IMR-90 (cell line): ENCODE measurements around the gene RAB3IL1. TPM values are rescaled to one million over a fixed set of nuclear protein-coding genes. Genes with fewer than 3 reads are reported as not detected.
A peak's percentile ranks its signal among the peaks of the same experiment; 100 is the strongest.

Experiments used
- ATAC-seq: fragments of 200-7000 bp; cut with Tn5 transposase; 2 replicates; pipeline ENCODE4 v1.9.1; 2020; ENCODE audit warnings: low read depth, mild to moderate bottlenecking, moderate library complexity
- BruUV-seq: library from RNA; stranded (reverse); fragments of 400-500 nt; replicated peaks from 2 replicates; lab custom pipeline; 2021; lab: Mats Ljungman, UMichigan
- CTCF ChIA-PET: fragments of 300-600 bp; formaldehyde crosslinking; extraction: SDS; loops from one replicate; lab custom pipeline; 2021; ENCODE audit warnings: antibody characterized with exemption; lab: Yijun Ruan, JAX
- POLR2A ChIA-PET: fragments of 300-600 bp; sonication (Branson Sonifier 250); formaldehyde crosslinking; loops from one replicate; lab custom pipeline; 2022; ENCODE audit warnings: antibody characterized with exemption; ENCODE audit not compliant: unreplicated experiment; lab: Charles Lee
- DNase-seq: peaks from one replicate; pipeline ENCODE4 v3.0.0; 2013
- H2AFZ ChIP-seq: replicated peaks from 2 replicates; pipeline ENCODE3; 2013; ENCODE audit warnings: low read length, mild to moderate bottlenecking; ENCODE audit not compliant: poor library complexity
- H2AK5ac ChIP-seq: 2 replicates; pipeline ENCODE4 v1.6.1; 2013; ENCODE audit warnings: low read depth, low read length, inconsistent platforms
- H2AK9ac ChIP-seq: replicated peaks from 2 replicates; pipeline ENCODE3; 2013; ENCODE audit warnings: mild to moderate bottlenecking, low read depth, low read length, moderate library complexity; ENCODE audit not compliant: poor library complexity
- H2BK120ac ChIP-seq: 2 replicates; pipeline ENCODE4 v1.6.1; 2013; ENCODE audit warnings: low read depth, low read length, inconsistent platforms
- H2BK15ac ChIP-seq: 3 replicates; pipeline ENCODE4 v1.6.1; 2013; ENCODE audit warnings: low read depth, low read length, inconsistent platforms
- H2BK20ac ChIP-seq: 2 replicates; pipeline ENCODE4 v1.6.1; 2013; ENCODE audit warnings: low read depth, mild to moderate bottlenecking, inconsistent platforms, low read length, moderate library complexity
- H2BK5ac ChIP-seq: 2 replicates; pipeline ENCODE4 v1.6.1; 2013; ENCODE audit warnings: mild to moderate bottlenecking, low read depth, low read length, inconsistent platforms; ENCODE audit not compliant: poor library complexity, severe bottlenecking
- H3K14ac ChIP-seq: replicated peaks from 2 replicates; pipeline ENCODE4 v1.6.1; 2013; ENCODE audit warnings: low read depth, low read length, inconsistent platforms
- H3K18ac ChIP-seq: 2 replicates; pipeline ENCODE4 v1.6.1; 2013; ENCODE audit warnings: low read depth, low read length, control low read depth
- H3K23ac ChIP-seq: 2 replicates; pipeline ENCODE4 v1.6.1; 2013; ENCODE audit warnings: low read depth, low read length, inconsistent platforms
- H3K27ac ChIP-seq: 2 replicates; pipeline ENCODE4 v1.5.1; 2013; ENCODE audit warnings: mild to moderate bottlenecking, control low read depth, low read length; ENCODE audit not compliant: insufficient read depth
- H3K27me3 ChIP-seq: 2 replicates; pipeline ENCODE4 v1.6.1; 2013; ENCODE audit warnings: low read length; ENCODE audit not compliant: control insufficient read depth, insufficient read depth
- H3K36me3 ChIP-seq: 2 replicates; pipeline ENCODE4 v1.6.1; 2013; ENCODE audit warnings: low read length, mixed read lengths; ENCODE audit not compliant: control insufficient read depth, insufficient read depth
- H3K4ac ChIP-seq: 2 replicates; pipeline ENCODE4 v1.6.1; 2013; ENCODE audit warnings: low read depth, low read length, inconsistent platforms
- H3K4me1 ChIP-seq: 2 replicates; pipeline ENCODE4 v1.6.1; 2013; ENCODE audit warnings: low read length, mixed read lengths; ENCODE audit not compliant: control insufficient read depth, insufficient read depth
- H3K4me2 ChIP-seq: 2 replicates; pipeline ENCODE4 v1.6.1; 2013; ENCODE audit warnings: low read depth, mild to moderate bottlenecking, control low read depth, low read length, moderate library complexity
- H3K4me3 ChIP-seq: 2 replicates; pipeline ENCODE4 v1.5.1; 2013; ENCODE audit warnings: low read depth, mild to moderate bottlenecking, control low read depth, low read length, moderate library complexity; ENCODE audit not compliant: insufficient read depth
- H3K56ac ChIP-seq: 2 replicates; pipeline ENCODE4 v1.6.1; 2013; ENCODE audit warnings: low read length, inconsistent platforms; ENCODE audit not compliant: insufficient read depth; ENCODE audit errors: extremely low read depth
- H3K79me1 ChIP-seq, 2 experiments: 2 replicates each; pipeline ENCODE4 v1.6.1; 2013; ENCODE audit warnings: low read length in 2 of 2, inconsistent platforms in 1 of 2, low read depth in 1 of 2
- H3K9ac ChIP-seq: 2 replicates; pipeline ENCODE4 v1.6.1; 2013; ENCODE audit warnings: low read depth, low read length, control low read depth
- H3K9me1 ChIP-seq: 2 replicates; pipeline ENCODE4 v1.6.1; 2013; ENCODE audit warnings: low read length, inconsistent platforms; ENCODE audit not compliant: insufficient read depth
- H3K9me3 ChIP-seq: 2 replicates; pipeline ENCODE4 v1.6.1; 2013; ENCODE audit warnings: low read length; ENCODE audit not compliant: control insufficient read depth, insufficient read depth
- H4K20me1 ChIP-seq: 2 replicates; pipeline ENCODE4 v1.6.1; 2013; ENCODE audit warnings: low read length, inconsistent platforms; ENCODE audit not compliant: insufficient read depth
- H4K5ac ChIP-seq: 2 replicates; pipeline ENCODE4 v1.6.1; 2013; ENCODE audit warnings: mild to moderate bottlenecking, low read depth, low read length, control low read depth
- H4K8ac ChIP-seq, 2 experiments: 2 replicates each; pipeline ENCODE4 v1.6.1; 2013; ENCODE audit warnings: low read depth in 2 of 2, low read length in 2 of 2, control low read depth in 1 of 2, inconsistent platforms in 1 of 2
- H4K91ac ChIP-seq: 2 replicates; pipeline ENCODE4 v1.6.1; 2013; ENCODE audit warnings: low read depth, low read length, inconsistent platforms; ENCODE audit not compliant: insufficient read depth
- BHLHE40 ChIP-seq: fragments of 150-350 bp; IDR thresholded peaks from 2 replicates; pipeline ENCODE4 v1.6.1; 2016; ENCODE audit warnings: mild to moderate bottlenecking, low read depth, low read length
- CEBPB ChIP-seq: IDR thresholded peaks from 2 replicates; pipeline ENCODE4 v1.6.1; 2012; ENCODE audit warnings: low read depth, low read length, improper control_type of control experiment
- CHD1 ChIP-seq: IDR thresholded peaks from 2 replicates; pipeline ENCODE4 v1.6.1; 2012; ENCODE audit warnings: low read depth, low read length, improper control_type of control experiment
- CTCF ChIP-seq: conservative IDR thresholded peaks from 2 replicates; pipeline ENCODE4 v1.5.1; 2012; ENCODE audit warnings: mild to moderate bottlenecking, low read depth, low read length, improper control_type of control experiment
- FOS ChIP-seq: fragments of 150-350 bp; IDR thresholded peaks from 2 replicates; pipeline ENCODE4 v1.6.1; 2016; ENCODE audit warnings: low read depth, low read length
- MAFK ChIP-seq: IDR thresholded peaks from 2 replicates; pipeline ENCODE4 v1.6.1; 2012; ENCODE audit warnings: low read depth, low read length, improper control_type of control experiment
- MAZ ChIP-seq: IDR thresholded peaks from 2 replicates; pipeline ENCODE4 v1.6.1; 2012; ENCODE audit warnings: low read depth, mild to moderate bottlenecking, low read length, improper control_type of control experiment, moderate library complexity, borderline replicate concordance
- MXI1 ChIP-seq: IDR thresholded peaks from 2 replicates; pipeline ENCODE4 v1.6.1; 2012; ENCODE audit warnings: low read depth, mild to moderate bottlenecking, low read length, moderate library complexity, borderline replicate concordance
- NFE2L2 ChIP-seq: fragments of 150-350 bp; IDR thresholded peaks from 2 replicates; pipeline ENCODE4 v1.6.1; 2016; ENCODE audit warnings: low read depth, mild to moderate bottlenecking, low read length
- POLR2A ChIP-seq: IDR thresholded peaks from 2 replicates; pipeline ENCODE4 v1.6.1; 2012; ENCODE audit warnings: mild to moderate bottlenecking, low read depth, low read length
- RAD21 ChIP-seq: IDR thresholded peaks from 2 replicates; pipeline ENCODE4 v1.6.1; 2012; ENCODE audit warnings: low read length, improper control_type of control experiment
- RCOR1 ChIP-seq: IDR thresholded peaks from 2 replicates; pipeline ENCODE4 v1.6.1; 2012; ENCODE audit warnings: mild to moderate bottlenecking, low read length, improper control_type of control experiment; ENCODE audit not compliant: insufficient replicate concordance
- RFX5 ChIP-seq: IDR thresholded peaks from 2 replicates; pipeline ENCODE4 v1.8.0; 2012; ENCODE audit warnings: low read depth, mild to moderate bottlenecking, low read length, moderate library complexity
- SMC3 ChIP-seq: fragments of 150-350 bp; IDR thresholded peaks from 2 replicates; pipeline ENCODE4 v1.6.1; 2016; ENCODE audit warnings: low read depth, mild to moderate bottlenecking, antibody characterized with exemption, low read length, moderate library complexity
- USF2 ChIP-seq: fragments of 150-350 bp; IDR thresholded peaks from 2 replicates; pipeline ENCODE4 v1.6.1; 2017; ENCODE audit warnings: mild to moderate bottlenecking, antibody characterized with exemption, low read length, low read depth
- WGBS, 2 experiments: methylation state at CpG; one replicate each; pipeline versions ENCODE4 v1.1.5 to v1.1.7; 2013; ENCODE audit warnings: missing lambda C conversion rate in 2 of 2; ENCODE audit not compliant: insufficient read length in 1 of 2; ENCODE audit errors: extremely low coverage in 2 of 2; 5-methylcytosine and 5-hydroxymethylcytosine counted together
- dilution Hi-C: fragments of 300-500 bp; cut with HindIII; formaldehyde crosslinking; loops from one replicate; pipeline ENCODE4 v1.14.3; 2018; ENCODE audit warnings: low sequenced_read_pairs; ENCODE audit not compliant: unreplicated experiment
- in situ Hi-C: fragments of 300-500 bp; cut with MboI; formaldehyde crosslinking; loops from 3 replicates; pipeline ENCODE4 v1.14.3; 2019; ENCODE audit warnings: low sequenced_read_pairs, inconsistent platforms, mixed read lengths
- intact Hi-C: fragments of 100-400 bp; cut with micrococcal nuclease; formaldehyde crosslinking; loops from 2 replicates; pipeline ENCODE4 v1.10.0; 2022
- polyA plus RNA-seq, 3 experiments: library from polyadenylated mRNA; depleted of rRNA; stranded (reverse); fragments of >200 nt; gene quantifications; 2 replicates each; pipeline ENCODE4 v1.2.3, GENCODE V29; 2012; ENCODE audit warnings: low replicate concordance in 1 of 3
- total RNA-seq: library from RNA; depleted of rRNA; stranded (reverse); fragments of >200 nt; gene quantifications from 2 replicates; pipeline ENCODE4 v1.2.3, GENCODE V29; 2012

The RAB3IL1 gene
- total and polyA plus RNA-seq, 2 of the 4 experiments (the other 2 are of a cell fraction): 0.72 to 1.9 TPM

GRCh38 chr11:61891331-61892084 lies 25.9 kb downstream of the RAB3IL1 start, which contains the start of gene FADS3:
Gene FADS3 (minus strand): TSS chr11:61891545. CDS start chr11:61891381, 164 bp downstream.
- Histone ChIP-seq H2BK15ac (peak within 1 kb of the TSS; percentile 60; the same call in 1 of the 3 replicates), H3K79me1 (peaks cover 22 to 41% of the 10 kb centered on the region in 2 experiments), H3K4ac (peak within 1 kb of the TSS; percentile 90), H2AFZ (peak within 1 kb of the TSS; percentile 94), H2BK120ac (peak within 1 kb of the TSS; percentile 32), H3K4me3 (peak within 1 kb of the TSS; percentile 63), H3K36me3 (no peaks in the 10 kb centered on the region), H4K20me1 (peaks cover 4% of the 10 kb centered on the region; the same call in 1 of the 2 replicates), H3K18ac (peak within 1 kb of the TSS; percentile 26; the same call in 1 of the 2 replicates), H3K14ac (peak within 1 kb of the TSS; percentile 77), H3K9me1 (peaks cover 10% of the 10 kb centered on the region), H3K27ac (peak within 1 kb of the TSS; percentile 35; the same call in 1 of the 2 replicates), H3K9me3 (peaks cover 3% of the 10 kb centered on the region; the same call in 1 of the 2 replicates), H3K27me3 (no peaks in the 10 kb centered on the region), H2BK20ac (no peak within 1 kb of the TSS), H2AK9ac (peak within 1 kb of the TSS; percentile 97), H3K4me2 (peak within 1 kb of the TSS; percentile 87), H3K23ac (0 out of 2 replicates have a peak within 1 kb of the TSS, but pooled peaks have one; percentile 31), H2AK5ac (peak within 1 kb of the TSS; percentile 95), H3K4me1 (peaks cover 26% of the 10 kb centered on the region), H2BK5ac (peak within 1 kb of the TSS; percentile 79), H4K5ac (peak within 1 kb of the TSS; percentile 21; the same call in 1 of the 2 replicates), H3K9ac (peak within 1 kb of the TSS; percentile 72), H4K8ac (peak within 1 kb of the TSS; percentile 42 to 79; a peak in 2 of 4 replicates), H4K91ac (peak within 1 kb of the TSS; percentile 78), H3K56ac (no peak within 1 kb of the TSS; the same call in 1 of the 2 replicates)
- ATAC-seq (peak; percentile 93), DNase-seq (peak; percentile 69)
- dilution Hi-C loops: no loop called here
- 3% methylated on average over 48 of the region's 96 CpGs; no CpG with 5 or more reads in 1 of the 2 experiments for WGBS, 2 experiments
- ChIA-PET POLR2A (no interaction called here), CTCF (interaction anchor here (1.0 kb wide), 1 partner anchor 199 kb away, joined by 3 read pairs; no protein-coding TSS in a partner anchor)
- intact Hi-C loops: loop anchor here (2.0 kb wide), 1 partner anchor 95 kb away; no protein-coding TSS in a partner anchor
- no peak for TF ChIP-seq CHD1
- no peak for TF ChIP-seq RAD21
- no peak for TF ChIP-seq CEBPB
- no peak for TF ChIP-seq FOS
- no peak for TF ChIP-seq MAFK
- TF ChIP-seq POLR2A: peak; percentile 83
- TF ChIP-seq MXI1: no peak
- no peak for TF ChIP-seq CTCF
- TF ChIP-seq MAZ: peak; percentile 37; the same call in 1 of the 2 replicates
- no peak for TF ChIP-seq USF2
- TF ChIP-seq NFE2L2: no peak
- no peak for TF ChIP-seq BHLHE40
- TF ChIP-seq RFX5: no peak
- no peak for TF ChIP-seq SMC3
- TF ChIP-seq RCOR1: no peak
- in situ Hi-C loops: no loop called here
- no TSS peak for BruUV-seq
